RCC 7860 (cell line): ENCODE data around the gene ZNF418.
A peak's percentile ranks its signal among the peaks of the same experiment; 100 is the strongest.
"Not testable (repeated sequence)": the region's sequence is repeated elsewhere in the genome, so short reads cannot be mapped to it uniquely, and the experiment has no call there.

Source experiments
- DNase-seq: peaks from one replicate; pipeline ENCODE4 v3.0.0-alpha.2; 2015; ENCODE audit warnings: low spot score
- FAIRE-seq: peaks from 2 replicates; lab custom pipeline; 2012; peaks lifted over from hg19 to GRCh38; lab: Jason Lieb, UNC

The ZNF418 gene

DNA sequence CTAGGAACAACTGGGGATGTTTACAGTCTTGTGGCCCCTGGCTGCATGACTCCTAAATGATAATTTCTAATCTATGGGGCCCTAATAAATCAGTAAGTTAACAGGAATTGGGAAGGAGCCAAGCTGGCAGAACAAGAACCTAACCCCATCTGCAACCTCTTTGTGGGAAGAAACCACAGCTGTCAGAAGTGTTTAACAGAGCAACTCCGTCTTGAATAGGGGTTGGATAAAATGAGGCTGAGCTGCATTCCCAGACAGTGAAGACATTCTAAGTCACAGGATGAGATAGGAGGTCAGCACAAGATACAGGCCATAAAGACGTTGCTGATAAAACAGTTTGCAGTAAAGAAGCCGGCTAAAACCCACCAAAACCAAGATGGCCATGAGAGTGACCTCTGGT is 44.5 kb downstream of the ZNF418 start:
- DNase-seq: peak; percentile 66
- not testable (repeated sequence) for FAIRE-seq

DNA sequence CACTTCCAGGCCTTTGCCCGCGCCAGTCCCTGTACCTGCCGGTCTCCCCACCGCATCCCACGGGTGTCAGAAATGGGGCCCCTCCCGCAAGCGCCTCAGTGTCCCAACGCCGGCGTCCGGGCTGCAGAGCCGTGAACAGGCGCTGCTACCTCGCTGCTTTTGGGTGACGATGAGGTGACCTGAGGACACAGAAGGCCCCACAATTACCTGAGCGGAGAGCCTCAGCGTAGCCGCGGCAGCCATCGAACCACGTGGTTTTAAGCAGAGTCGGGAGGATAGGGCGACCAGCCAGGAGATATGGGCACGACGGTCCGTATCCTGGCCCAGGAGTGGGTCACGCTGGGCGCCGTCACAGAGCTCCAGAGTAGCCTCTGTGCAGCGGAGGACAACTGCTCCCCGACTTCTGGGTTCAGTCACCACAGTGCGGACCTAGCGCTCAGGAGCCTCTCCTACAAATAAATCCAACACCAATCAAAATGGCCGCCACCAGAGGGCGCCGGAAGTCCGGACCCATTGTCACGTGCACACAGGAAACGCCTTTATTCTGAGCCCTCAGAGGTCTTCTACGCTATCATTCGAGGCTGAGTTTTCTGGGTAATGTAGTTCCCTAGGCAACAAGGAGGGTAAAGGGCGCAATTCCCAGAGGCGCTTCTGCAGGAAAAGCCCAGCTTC is 46.5 kb downstream of the ZNF418 start, which contains the start of gene ZNF814:
ZNF814 (minus strand) TSS at position 478 of the 672 bp plus-strand sequence; CDS start at position 243, 235 bp downstream.
- no peak for FAIRE-seq
- no peak for DNase-seq

- no peak for FAIRE-seq
- no peak for DNase-seq
These were observed 47.1 kb downstream of the ZNF418 start for GRCh38 chr19:57888107-57888559.

GRCh38 chr19:57887195-57887941 is 47.8 kb downstream of the ZNF418 start:
- no peak for DNase-seq
- no peak for FAIRE-seq

DNA sequence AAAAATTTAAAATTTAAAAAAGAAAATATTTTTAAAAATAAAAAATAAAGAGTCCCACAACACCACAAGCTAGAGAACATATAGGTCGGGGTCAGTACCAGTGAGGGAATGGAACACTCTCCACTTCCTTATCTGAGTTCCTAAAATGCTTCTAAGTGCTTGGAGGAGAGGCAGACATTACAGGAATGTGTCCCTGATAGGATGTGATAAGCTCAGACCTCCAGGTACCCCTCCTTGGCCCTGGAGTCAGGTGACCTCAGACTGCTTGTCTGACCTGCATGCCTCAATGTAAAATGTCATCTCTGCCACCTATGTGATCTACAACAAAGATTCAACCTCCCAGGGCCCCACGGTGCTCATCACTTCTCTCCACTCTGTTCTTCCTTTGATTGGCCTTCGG is 49.2 kb downstream of the ZNF418 start:
- no peak for FAIRE-seq
- no peak for DNase-seq

- not testable (repeated sequence) for DNase-seq
These were observed 61.1 kb downstream of the ZNF418 start for GRCh38 chr19:57873883-57874799.

GRCh38 chr19:57872450-57872849 is 62.8 kb downstream of the ZNF418 start:
- DNase-seq (no peak), FAIRE-seq (no peak)

More at GRCh38 chr19:57873883-57874799, 61.1 kb downstream of the ZNF418 start:
- FAIRE-seq: not testable (repeated sequence)
